Gastrocnemius medialis (tissue), 4 donors: ENCODE data around the gene CDH23.

Experiments used
- CTCF ChIP-seq, 5 experiments: fragments of 450-650 bp in 3 of 5; fragments of 200-600 bp in 2 of 5; sonication (generic) in 2 of 5; IDR thresholded peaks in 4 of 5; conservative IDR thresholded peaks in 1 of 5; 1 replicate in 4 of 5; 2 replicates in 1 of 5; pipeline ENCODE4 v1.5.1; 2016 to 2019; ENCODE audit warnings: antibody characterized with exemption in 5 of 5, mild to moderate bottlenecking in 3 of 5, moderate library complexity in 3 of 5
- POLR2A ChIP-seq, 2 donors: fragments of 450-650 bp; IDR thresholded peaks; one replicate each; pipeline ENCODE4 v1.6.1; 2017; ENCODE audit warnings: antibody characterized with exemption in 2 of 2, mild to moderate bottlenecking in 2 of 2, moderate library complexity in 2 of 2

DNA sequence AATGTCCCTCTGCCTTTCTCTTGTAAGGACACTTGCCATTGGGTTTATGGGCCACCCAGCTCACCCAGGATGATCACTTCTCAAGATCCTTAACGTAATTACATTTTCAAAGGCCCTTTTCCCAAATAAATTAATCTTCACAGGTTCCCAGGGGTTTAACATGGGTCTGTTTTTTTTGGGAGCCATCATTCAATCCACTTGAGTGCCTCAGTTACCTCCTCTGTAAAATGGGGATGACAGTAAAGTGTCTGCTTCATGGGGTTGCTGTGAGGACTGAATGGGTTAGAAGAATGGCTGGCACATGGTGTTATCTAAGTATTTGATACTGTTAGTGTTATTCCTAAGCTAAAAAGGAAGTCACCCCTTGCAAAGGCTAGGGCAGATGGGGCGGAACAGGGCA is 315.4 kb downstream of the CDH23 start:
- no peak for TF ChIP-seq CTCF (IDR thresholded peaks at IDR 0.05 in 4 of 5, conservative IDR thresholded peaks at IDR 0.05 in 1 of 5)
- TF ChIP-seq POLR2A (IDR thresholded peaks at IDR 0.05): no peak
